Measurements from ENCODE around the gene ZNF44. TPM values are rescaled to one million over a fixed set of nuclear protein-coding genes. Genes with fewer than 3 reads are reported as not detected.
A peak's percentile ranks its signal among the peaks of the same experiment; 100 is the strongest.
"Not testable (repeated sequence)": the region's sequence is repeated elsewhere in the genome, so short reads cannot be mapped to it uniquely, and the experiment has no call there.

ZNF44 gene
- 9.0 TPM for polyA plus RNA-seq (ENCODE audit: insufficient read length)

DNA sequence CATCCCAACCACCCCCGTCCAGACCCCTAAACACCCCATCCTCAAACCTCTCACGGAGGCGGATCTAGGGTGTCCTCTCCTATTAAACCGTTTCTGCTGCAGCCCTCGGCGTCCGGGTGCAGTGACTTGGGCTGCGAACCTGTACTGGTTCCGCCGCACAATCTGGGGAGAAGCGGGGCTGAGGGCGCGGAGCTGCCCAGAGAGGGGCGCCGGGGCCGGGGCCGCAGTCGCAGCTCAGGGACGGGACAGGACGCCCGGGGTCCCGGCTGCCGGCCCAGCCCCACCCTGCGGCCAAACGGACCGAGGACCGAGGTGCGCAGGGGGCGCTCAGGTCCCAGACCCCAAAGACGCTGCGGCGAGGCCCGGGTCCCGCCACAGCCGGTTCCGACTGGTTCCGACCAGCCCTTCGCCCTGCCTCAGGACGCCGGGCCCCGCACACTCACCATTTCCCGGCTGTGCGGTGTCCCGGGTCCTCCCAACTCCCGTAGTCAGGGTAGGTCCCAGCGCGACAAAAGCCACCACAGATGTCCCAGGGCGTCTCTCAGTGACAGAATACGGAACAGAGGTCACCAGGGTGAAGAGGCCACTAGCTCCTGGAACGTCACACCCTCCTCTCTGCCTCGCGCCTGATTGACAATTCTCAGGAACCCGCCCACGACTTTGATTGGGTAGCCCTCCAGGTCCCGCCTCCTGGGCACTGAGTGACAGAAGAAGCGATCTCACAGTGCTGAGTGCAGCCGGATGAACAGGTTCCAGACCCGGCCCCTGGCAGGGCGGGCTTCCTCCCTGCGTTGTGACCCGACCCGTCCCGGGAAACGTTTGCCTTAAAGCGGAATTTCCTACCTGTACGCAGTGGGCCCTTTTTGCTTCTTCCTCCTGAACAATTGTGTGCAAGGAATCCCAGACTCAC, at the start of gene ZNF44:
Gene ZNF44, minus strand, starts transcription at position 635 of the 910 bp plus-strand sequence. Its CDS starts 189 bp downstream, at position 446.
- peak; percentile 96 for DNase-seq (ENCODE audit: low read depth)

DNA sequence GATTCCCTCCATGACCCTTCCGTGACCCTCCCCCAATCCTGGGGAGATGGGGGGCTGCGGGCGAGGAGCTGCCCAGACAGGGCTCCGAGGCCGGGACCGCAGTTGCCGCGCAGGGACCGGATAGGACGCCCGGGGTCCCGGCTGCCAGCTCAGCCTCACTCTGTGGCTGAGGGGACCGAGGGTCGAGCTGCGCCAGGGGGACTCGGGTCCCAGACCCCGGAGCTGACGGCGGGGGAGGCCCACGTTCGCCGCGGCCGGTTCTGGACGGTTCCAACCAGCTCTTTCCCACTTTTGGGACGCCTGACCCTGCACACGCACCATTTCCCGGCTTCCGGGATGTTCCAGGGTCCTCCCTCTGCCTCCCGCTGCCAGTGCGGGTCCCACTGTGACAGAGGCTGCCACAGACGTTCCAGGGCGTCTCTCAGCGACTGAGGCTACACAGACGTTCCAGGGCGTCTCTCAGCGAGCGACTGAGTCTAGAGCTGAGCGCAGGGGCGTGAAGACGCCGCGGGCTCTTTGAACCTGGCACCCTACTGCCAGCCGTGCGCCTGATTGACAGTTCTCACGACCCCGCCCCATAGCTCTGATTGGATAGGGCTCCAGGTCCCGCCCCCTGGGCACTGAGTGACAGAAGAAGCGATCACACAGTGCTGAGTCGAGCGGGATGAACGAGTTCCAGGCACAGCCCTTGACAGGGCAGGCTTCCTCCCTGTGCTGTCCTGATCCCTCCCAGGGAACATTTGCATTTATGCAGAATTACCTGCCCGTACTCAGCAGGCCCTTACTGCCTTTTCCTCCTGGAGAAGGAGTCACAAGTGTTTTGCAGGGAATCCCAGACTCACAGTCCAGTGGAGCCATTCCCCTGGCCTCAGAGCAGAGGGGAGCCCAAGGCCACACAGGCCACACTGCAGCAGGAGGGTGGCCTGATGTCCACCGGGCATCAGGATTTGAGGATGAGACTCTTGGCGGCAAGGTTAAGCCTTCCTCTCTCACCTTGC, 38.8 kb upstream of the ZNF44 start, which contains the start of gene ZNF563:
Gene ZNF563, minus strand, starts transcription at position 472 of the 998 bp plus-strand sequence. Its CDS starts 151 bp downstream, at position 321.
- DNase-seq (ENCODE audit: low read depth), result peak; percentile 90

DNA sequence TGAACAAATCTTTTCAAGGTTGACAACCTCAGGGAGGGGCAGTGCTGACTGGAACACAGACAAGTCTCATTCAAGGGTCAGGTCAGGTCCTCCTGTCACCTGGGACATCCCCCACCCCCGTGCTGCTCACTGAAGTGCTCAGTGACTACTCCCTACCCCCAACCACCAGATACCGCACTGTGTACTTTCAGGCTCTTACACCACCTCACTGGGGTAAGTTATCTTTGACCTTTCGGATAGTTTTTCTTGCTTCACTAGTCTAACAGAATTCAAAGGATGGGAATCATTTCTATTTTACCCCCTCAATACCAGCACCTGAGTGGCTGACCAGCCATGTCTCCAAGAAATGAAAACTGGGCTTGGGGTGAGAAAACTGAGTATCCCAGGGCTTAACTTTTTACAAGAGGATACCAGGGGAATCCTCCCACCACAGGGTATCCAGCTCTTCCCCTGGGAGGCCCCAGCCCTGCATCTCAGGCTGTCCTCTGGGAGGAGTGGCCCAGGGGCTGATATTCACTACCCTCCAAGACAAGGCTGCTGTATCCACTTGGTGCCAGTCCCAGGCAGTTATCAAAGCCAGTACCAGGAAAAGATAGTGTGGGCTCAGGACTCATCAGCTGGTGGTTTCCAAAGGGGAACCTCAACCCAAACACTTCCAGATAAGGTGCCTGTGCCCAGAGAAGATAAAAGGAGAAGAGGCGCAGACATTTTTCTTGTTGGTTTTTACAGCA, 36.7 kb upstream of the ZNF44 start:
- DNase-seq (ENCODE audit: low read depth), result no peak

DNA sequence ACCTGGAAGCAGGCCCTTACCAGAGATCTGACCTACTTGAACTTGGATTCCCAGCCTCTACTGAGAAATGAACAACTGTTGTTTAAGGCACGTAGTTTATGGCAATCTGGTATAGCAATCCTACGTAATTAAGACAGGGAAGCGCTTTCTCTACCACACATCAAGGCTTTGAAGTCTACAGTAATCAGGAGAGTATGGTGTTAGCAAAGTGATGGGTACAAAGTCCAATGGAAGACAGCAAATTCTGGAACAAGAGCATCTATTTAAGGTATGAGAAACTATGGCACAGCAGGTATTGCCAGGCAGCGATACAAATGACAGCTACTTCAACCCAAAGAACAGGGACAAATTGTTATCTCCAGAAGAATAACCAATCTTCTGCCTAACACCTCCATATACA, 35.7 kb upstream of the ZNF44 start:
- no peak for DNase-seq (ENCODE audit: low read depth)

- DNase-seq (ENCODE audit: low read depth), result no peak
These were observed 31.0 kb upstream of the ZNF44 start for GRCh38 chr19:12325690-12326089.

- no peak for DNase-seq (ENCODE audit: low read depth)
These were observed 24.2 kb upstream of the ZNF44 start for GRCh38 chr19:12318782-12319413.

- DNase-seq (ENCODE audit: low read depth), result no peak
These were observed 19.9 kb upstream of the ZNF44 start for GRCh38 chr19:12314553-12314952.

DNA sequence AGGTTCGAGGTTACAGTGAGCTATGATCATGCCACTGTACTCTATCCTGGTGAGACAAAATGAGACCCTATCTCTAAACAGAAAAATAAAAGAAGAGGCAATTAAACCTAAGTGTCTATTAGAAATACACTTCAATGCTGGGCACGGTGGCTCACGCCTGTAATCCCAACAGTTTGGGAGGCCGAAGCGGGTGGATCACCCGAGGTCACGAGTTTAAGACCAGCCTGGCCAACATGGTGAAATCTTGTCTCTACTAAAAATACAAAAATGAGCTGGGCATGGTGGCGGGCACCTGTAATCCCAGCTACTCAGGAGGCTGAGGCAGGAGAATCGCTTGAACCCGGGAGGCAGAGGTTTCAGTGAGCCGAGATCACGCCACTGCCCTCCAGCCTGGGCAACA, 14.2 kb upstream of the ZNF44 start:
- not testable (repeated sequence) for DNase-seq (ENCODE audit: low read depth)

GRCh38 chr19:12295191-12295590, 508 bp upstream of the ZNF44 start:
- DNase-seq (ENCODE audit: low read depth), result no peak

DNA sequence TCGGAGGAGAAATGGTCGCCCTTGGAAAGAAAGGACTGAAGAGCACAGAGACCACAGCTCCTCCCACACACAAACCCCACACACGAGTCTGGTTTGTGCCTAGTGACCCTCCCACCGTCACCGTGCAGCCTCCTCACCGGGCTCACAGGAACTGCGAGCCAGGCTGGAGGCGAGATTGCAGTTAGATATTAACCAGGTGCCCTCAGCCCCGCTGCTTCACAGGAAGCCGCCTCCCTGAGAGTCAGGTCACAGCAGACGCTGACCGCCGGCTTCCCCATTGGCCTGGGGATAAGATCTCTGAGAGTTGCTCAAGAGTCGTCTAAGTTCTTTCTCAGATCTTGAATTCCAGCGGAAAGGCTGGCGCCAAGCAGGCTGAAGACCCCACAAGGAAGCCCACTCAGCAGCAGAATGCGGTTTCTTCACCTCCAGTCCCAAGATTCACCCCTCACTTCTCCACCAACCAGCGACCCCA, 870 bp downstream of the ZNF44 start:
- DNase-seq (ENCODE audit: low read depth), result no peak

DNA sequence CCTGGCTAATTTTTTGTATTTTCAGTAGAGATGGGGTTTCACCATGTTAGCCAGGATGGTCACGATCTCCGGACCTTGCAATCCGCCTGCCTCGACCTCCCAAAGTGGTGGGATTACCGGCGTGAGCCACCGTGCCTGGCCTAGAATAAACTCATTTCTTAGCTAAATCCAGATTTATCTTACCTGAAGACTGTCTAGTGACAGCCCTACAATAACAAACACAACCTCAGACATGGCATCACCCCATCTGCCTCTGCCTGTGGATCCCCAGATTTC, 5.0 kb downstream of the ZNF44 start:
- DNase-seq (ENCODE audit: low read depth), result no peak

GRCh38 chr19:12287958-12288500, 6.7 kb downstream of the ZNF44 start:
- DNase-seq (ENCODE audit: low read depth), result no peak

- no peak for DNase-seq (ENCODE audit: low read depth)
These were observed 10.1 kb downstream of the ZNF44 start for GRCh38 chr19:12284631-12285030.

DNA sequence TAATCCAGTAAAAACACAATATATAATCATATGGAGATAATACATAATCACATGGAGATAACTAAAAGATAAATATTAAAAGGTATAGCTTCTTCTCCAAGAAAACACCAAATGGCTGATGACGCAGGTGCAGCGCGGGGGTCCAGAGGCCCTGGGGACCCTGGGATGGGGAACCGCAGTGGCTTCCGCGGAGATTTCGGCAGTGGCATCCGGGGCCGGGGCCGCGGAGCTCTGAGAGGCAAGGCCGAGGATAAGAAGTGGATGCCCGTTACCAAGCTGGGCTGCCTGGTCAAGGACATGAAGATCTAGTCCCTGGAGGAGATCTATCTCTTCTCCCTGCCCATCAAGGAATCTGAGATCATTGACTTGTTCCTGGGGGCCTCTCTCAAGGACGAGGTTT, 10.5 kb downstream of the ZNF44 start:
- DNase-seq (ENCODE audit: low read depth), result no peak

DNA sequence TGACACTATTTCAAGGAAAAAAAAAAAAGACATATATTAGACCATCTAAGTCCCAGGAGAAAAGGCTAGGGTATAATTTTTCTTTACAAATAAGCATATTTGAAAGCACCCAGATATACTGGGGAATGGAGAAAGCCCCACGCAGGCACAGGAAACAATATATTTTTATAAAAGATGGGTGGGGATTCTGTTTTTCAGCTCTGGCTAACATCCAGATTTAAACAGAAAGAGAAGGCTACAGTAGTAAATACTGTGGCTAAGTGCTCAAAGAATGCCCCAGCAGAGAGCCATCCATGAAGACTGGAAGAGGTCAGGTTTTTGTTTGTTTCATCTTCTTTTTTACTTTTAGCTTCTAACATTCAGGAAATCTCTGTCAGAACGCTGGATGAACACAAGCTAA, 16.0 kb downstream of the ZNF44 start:
- no peak for DNase-seq (ENCODE audit: low read depth)

DNA sequence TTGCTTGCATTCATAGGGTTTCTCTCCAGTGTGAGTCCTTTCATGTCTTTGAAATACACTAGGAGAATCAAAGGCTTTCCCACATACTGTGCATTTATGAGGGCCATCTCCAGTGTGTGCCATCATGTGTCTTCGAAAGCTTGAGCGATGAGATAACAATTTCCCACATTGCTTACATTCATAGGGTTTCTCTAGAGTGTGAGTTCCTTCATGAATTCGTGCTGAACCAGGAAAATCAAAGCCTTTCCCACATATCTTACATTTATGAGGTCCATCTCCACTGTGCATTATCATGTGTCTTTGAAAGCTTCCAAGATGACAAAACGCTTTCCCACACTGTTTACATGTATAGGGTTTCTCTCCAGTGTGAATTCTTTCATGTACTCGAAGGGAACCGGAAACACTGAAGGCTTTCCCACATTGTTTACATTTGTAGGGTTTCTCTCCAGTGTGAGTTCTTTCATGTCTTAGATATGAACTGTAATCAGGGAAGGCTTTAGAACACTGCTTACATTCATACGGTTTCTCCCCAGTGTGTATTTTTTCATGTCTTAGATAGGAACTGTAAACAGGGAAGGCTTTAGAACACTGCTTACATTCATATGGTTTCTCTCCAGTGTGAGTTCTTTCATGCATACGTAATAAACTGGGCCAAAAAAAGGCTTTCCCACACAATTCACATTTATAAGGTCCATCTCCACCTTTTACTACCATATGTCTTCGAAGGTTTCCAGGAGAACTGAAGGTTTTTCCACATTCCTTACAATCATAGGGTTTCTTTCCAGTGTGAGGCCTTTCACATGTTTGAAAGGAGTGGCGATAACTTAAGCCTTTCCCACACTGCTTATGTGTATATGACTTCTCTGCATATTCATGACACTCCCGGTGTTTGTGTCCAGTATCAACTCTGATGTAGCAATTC, 21.4 kb downstream of the ZNF44 start:
- no peak for DNase-seq (ENCODE audit: low read depth)

GRCh38 chr19:12272386-12272785, 22.3 kb downstream of the ZNF44 start:
- DNase-seq (ENCODE audit: low read depth), result no peak

- DNase-seq (ENCODE audit: low read depth), result no peak
These were observed 23.8 kb downstream of the ZNF44 start for GRCh38 chr19:12270854-12271253.

GRCh38 chr19:12265921-12266704, 28.6 kb downstream of the ZNF44 start:
- no peak for DNase-seq (ENCODE audit: low read depth)
